Calu3 (cell line): ENCODE data around the gene ACTA2. TPM values are rescaled to one million over a fixed set of nuclear protein-coding genes. Genes with fewer than 3 reads are reported as not detected.

Experiments
- BruUV-seq: library from RNA; stranded (reverse); fragments of 400-500 nt; replicated peaks from 2 replicates; lab custom pipeline; 2021; lab: Mats Ljungman, UMichigan
- CTCF ChIA-PET: fragments of 300-600 bp; sonication (Branson Sonifier 250); formaldehyde crosslinking; loops from one replicate; lab custom pipeline; 2022; ENCODE audit warnings: antibody characterized with exemption; lab: Charles Lee
- DNase-seq: peaks from one replicate; pipeline ENCODE4 v3.0.0; 2022
- H3K27ac Mint-ChIP-seq: one replicate; pipeline ENCODE4 v1.8.0; 2022; ENCODE audit warnings: mixed read lengths; ENCODE audit not compliant: unreplicated experiment
- H3K27me3 Mint-ChIP-seq: one replicate; pipeline ENCODE4 v1.8.0; 2022; ENCODE audit warnings: mixed read lengths; ENCODE audit not compliant: unreplicated experiment
- H3K36me3 Mint-ChIP-seq: one replicate; pipeline ENCODE4 v1.8.0; 2022; ENCODE audit warnings: mild to moderate bottlenecking, moderate library complexity, mixed read lengths; ENCODE audit not compliant: insufficient read depth, unreplicated experiment
- H3K4me1 Mint-ChIP-seq: one replicate; pipeline ENCODE4 v1.8.0; 2022; ENCODE audit warnings: mild to moderate bottlenecking, low read depth, mixed read lengths; ENCODE audit not compliant: unreplicated experiment
- H3K4me3 Mint-ChIP-seq: one replicate; pipeline ENCODE4 v1.8.0; 2022; ENCODE audit warnings: mild to moderate bottlenecking, low read depth, moderate library complexity, mixed read lengths; ENCODE audit not compliant: unreplicated experiment
- H3K9me3 Mint-ChIP-seq: one replicate; pipeline ENCODE4 v1.8.0; 2022; ENCODE audit warnings: low read depth, mixed read lengths; ENCODE audit not compliant: unreplicated experiment
- CTCF ChIP-seq: fragments of 200-600 bp; IDR thresholded peaks from one replicate; pipeline ENCODE4 v1.8.0; 2022; ENCODE audit warnings: antibody characterized with exemption; ENCODE audit not compliant: unreplicated experiment
- intact Hi-C: fragments of 100-400 bp; cut with micrococcal nuclease; formaldehyde crosslinking; loops from one replicate; pipeline ENCODE4 v1.10.0; 2022; ENCODE audit not compliant: unreplicated experiment
- total RNA-seq: library from RNA; stranded (reverse); gene quantifications from 2 replicates; pipeline ENCODE4 v1.2.3, GENCODE V29; 2022

ACTA2 gene
- total RNA-seq, 1 experiment from 2014 or later: 1.0 TPM

GRCh38 chr10:88890681-88891381 is 61.7 kb downstream of the ACTA2 start:
- peaks cover 21% of the 10 kb centered on the region for H3K4me1 Mint-ChIP-seq
- CTCF ChIA-PET: no interaction called here

GRCh38 chr10:88889559-88890337 is 62.8 kb downstream of the ACTA2 start:
- CTCF ChIA-PET: no interaction called here
- no peaks in the 10 kb centered on the region for H3K9me3 Mint-ChIP-seq
- no peak for TF ChIP-seq CTCF
- no peak overlapping the region for H3K27ac Mint-ChIP-seq
- no peak overlapping the region for H3K4me3 Mint-ChIP-seq
- H3K27me3 Mint-ChIP-seq: no peaks in the 10 kb centered on the region
- H3K36me3 Mint-ChIP-seq: no peaks in the 10 kb centered on the region
- no peak for DNase-seq
- no TSS peak for BruUV-seq
- H3K4me1 Mint-ChIP-seq: peaks cover 21% of the 10 kb centered on the region
- intact Hi-C loops: no loop called here

More at GRCh38 chr10:88890681-88891381, 61.7 kb downstream of the ACTA2 start:
- no peaks in the 10 kb centered on the region for H3K36me3 Mint-ChIP-seq
- no peak overlapping the region for H3K4me3 Mint-ChIP-seq
- no peak for DNase-seq
- BruUV-seq: no TSS peak
- intact Hi-C loops: no loop called here
- no peak for TF ChIP-seq CTCF
- H3K27ac Mint-ChIP-seq: no peak overlapping the region
- H3K27me3 Mint-ChIP-seq: no peaks in the 10 kb centered on the region
- H3K9me3 Mint-ChIP-seq: no peaks in the 10 kb centered on the region

GRCh38 chr10:88888810-88889445 is 63.6 kb downstream of the ACTA2 start:
- DNase-seq: no peak
- Mint-ChIP-seq H3K27ac (no peak overlapping the region), H3K4me3 (no peak overlapping the region), H3K9me3 (no peaks in the 10 kb centered on the region), H3K36me3 (no peaks in the 10 kb centered on the region), H3K27me3 (no peaks in the 10 kb centered on the region), H3K4me1 (peaks cover 27% of the 10 kb centered on the region)
- intact Hi-C loops: no loop called here
- CTCF ChIA-PET: no interaction called here
- no TSS peak for BruUV-seq
- TF ChIP-seq CTCF: no peak

GRCh38 chr10:88886557-88886956 is 66.0 kb downstream of the ACTA2 start:
- peaks cover 35% of the 10 kb centered on the region for H3K4me1 Mint-ChIP-seq
- no peak for DNase-seq
- no peak overlapping the region for H3K4me3 Mint-ChIP-seq
- intact Hi-C loops: no loop called here
- H3K27me3 Mint-ChIP-seq: no peaks in the 10 kb centered on the region
- BruUV-seq: no TSS peak
- H3K36me3 Mint-ChIP-seq: no peaks in the 10 kb centered on the region
- no peak for TF ChIP-seq CTCF
- no peak overlapping the region for H3K27ac Mint-ChIP-seq
- no peaks in the 10 kb centered on the region for H3K9me3 Mint-ChIP-seq
- CTCF ChIA-PET: no interaction called here

Other genes starting within 250 kb of the ACTA2 start
- not detected in 2 replicates for gene LIPK, start 246.5 kb downstream of the ACTA2 start, total RNA-seq
- gene LIPN, start 192.8 kb downstream of the ACTA2 start, total RNA-seq: not detected in 2 replicates
- gene LIPM, start 150.0 kb downstream of the ACTA2 start, total RNA-seq: not detected in 2 replicates
- gene ANKRD22, start 100.9 kb downstream of the ACTA2 start, total RNA-seq: 20.6 and 33.7 TPM in 2 replicates
- 9.4 and 9.5 TPM in 2 replicates for gene STAMBPL1, start 72.5 kb downstream of the ACTA2 start, total RNA-seq
- gene FAS, start 38.0 kb upstream of the ACTA2 start, total RNA-seq: 3.1 and 5.5 TPM in 2 replicates